Eye (tissue), 1 donor: ENCODE measurements around the gene GNB5.
A peak's percentile ranks its signal among the peaks of the same experiment; 100 is the strongest.

Experiments
- DNase-seq: peaks from one replicate; pipeline ENCODE4 v3.0.0-alpha.2; 2015

Gene GNB5

DNA sequence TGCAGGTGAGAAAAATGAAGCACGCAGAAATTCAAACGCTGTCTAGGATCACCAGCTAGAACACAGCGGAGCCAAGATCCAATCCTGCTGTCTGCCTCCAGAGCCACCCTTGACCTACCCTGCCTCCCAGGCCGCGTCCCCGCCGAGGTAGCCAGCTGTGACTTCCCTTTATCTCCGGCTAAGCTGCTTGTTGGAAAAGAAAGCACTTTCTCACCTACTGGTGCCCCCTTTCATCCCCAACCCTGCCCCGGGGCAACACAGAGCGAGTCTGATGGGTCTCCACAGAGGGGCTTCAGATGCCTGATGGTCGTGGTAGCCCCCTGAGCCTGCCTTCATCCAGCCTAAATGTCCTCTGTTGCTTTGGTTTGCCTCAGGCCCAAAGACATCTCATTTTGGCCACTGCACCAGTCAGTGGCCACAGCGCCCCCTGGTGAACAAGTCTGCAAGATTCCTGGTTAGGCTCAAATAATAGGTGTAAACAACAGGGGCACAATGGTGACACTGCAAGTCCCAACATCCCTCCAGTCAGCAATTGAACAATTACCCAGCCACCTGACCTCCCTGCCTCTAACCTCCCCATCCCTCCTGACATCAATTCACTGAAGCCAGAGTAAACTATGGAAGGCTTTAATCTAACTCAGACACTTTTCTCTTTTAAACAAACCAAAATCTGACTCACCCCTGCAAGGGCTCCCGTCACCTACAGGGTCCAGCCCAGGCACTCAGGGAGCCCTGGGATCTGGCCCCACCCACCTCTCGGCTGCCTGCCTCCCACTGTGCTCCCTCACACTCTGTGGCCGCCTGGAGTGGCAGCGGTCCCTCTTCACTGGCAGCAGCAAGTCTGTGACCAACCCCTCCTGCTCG is 51.4 kb downstream of the GNB5 start:
- peak; percentile 82 for DNase-seq

DNA sequence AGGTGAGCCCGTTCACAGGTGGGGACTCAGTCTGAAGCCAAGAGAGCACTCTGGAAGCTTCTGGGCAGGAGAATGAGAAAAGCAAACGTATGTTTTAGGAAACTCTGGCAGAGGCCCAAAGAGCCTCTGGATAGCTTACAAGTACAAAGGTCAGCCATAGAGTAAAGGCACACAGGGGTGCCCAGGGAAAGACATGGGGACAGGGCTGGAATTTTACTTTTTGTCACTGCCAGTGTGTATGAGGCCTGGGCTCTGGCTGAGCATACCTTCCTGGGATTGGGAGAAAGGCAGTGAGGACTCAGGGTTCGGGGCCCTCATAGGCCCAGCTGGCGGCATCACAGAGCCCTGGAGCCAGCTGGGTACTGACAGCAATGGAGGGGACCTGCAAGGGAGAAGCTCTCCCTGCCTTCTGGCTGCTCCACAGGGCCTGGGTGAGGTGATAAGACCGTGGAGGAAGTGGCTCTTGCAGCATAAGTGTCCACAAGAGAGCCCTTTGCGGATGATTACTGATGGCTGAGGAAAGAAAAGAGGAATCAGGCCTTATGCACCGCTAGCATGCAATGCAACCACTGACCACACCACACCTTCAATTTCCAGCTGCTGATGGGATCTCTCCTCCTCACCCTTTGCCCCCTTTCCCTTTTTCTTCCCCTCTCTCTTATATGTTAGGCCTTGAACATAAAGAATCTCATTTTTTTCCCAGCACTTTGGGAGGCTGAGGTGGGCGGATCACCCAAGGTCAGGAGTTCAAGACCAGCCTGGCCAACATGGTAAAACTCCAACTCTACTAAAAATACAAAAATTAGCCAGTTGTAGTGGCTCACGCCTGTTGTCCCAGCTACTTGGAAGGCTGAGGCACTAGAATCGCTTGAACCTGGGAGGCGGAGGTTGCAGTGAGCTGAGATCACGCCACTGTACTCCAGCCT is 53.5 kb downstream of the GNB5 start:
- DNase-seq = no peak

DNA sequence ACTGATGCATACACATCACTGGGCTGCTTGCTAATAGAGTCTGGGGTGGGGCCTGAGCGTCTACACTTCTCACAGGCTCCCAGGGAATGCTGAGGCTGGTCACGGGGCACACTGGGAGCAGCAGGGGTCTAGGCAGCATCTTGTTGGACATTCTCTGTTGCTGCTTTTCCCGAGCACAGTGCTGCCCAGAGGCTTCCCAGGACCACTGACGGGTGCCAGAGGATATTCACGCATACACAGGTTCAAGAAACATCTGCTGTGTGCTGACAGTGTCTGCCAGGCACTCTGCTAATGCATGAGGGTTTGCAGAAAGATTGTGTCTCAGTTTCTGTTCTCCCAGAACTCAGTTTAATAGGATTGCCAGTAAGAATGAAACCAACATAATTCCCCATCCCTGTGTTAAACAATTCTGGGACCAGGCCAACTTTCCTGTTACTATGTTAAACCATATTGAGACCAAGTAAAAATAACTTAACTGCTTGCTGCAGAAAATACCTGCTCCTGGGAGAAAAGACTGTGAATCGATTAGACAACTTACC is 54.7 kb downstream of the GNB5 start:
- no peak for DNase-seq

DNA sequence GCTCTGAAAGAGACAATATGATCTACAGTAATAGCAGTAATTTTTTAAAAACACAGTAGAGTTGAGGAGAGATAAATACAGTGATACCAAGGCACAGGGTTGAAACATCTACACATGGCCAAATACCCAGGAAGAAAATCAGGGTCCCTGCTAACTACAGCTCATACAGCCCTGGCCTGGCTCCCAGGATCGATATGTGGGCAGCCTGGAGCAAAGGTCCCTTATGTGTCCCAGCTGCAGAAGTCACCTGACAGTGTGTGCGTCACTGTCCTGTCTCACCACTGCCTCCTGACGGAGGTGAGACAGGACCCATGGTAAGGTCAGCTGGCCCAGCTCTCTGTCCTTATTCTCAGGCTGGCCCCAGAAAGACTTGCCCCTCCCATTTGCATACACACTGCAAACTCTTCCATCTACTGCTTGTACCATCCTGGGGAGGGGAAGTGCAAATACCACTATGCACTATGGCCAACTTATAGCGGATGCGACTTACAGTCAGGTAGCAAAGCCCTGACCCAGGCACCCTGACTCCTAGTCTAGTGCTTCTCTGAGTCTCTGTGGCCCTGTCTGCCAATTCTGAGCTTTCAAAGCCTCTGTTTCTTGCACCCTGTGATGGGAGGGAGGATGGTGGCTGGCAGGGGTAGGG is 56.6 kb downstream of the GNB5 start:
- no peak for DNase-seq

DNA sequence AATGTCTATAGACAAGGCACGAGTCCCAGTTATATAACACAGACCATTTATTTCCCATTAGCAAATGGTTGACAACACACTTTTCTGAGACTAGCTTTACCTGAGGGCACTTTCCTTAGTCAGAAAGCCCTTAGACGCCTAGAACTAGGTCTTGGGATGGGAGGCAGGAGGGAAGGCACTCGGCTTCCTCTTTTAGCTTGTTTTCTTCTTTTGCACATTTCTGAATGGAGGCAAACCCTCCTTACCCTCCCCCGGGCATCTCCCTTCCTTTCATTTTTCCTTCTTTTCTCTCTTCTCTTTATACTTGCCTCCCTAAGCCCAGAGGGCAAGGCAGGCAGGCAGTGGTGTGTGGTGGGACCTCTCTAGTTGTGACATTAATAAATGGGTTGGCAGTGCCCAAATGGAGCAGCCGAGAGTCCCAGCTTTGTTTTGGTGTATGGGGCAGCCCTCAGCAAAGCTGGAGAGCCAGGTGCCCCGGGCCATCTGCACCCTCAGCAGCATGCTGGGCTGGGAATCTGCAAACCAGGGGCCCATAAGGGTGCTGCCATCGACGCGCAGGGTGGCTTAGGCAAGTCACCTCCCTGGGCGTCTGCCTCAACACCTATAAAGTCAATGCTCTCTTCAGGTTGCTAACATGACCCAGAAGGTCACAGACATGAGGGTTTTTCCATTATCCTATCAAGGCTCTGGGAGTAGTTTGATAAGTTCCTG is 57.5 kb downstream of the GNB5 start:
- DNase-seq = no peak

DNA sequence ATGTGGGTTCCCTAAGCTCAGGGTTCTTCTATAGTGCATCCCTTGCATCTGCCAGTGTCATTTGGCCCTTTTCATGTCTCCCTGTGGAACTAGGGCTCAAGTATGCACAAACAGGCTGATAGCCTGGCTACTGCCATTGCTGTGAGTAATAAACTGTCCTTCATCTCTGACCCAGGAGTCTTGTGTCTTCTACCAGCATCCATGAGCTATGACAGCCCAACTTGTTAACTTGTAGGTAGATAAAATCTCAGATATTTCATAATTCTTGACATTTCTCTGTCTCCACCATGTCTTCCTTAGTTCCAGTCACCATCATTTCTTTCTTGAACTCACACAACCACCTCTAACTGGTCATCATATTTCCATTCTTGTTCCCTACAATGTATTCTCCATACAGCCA is 59.1 kb downstream of the GNB5 start:
- DNase-seq = no peak

DNA sequence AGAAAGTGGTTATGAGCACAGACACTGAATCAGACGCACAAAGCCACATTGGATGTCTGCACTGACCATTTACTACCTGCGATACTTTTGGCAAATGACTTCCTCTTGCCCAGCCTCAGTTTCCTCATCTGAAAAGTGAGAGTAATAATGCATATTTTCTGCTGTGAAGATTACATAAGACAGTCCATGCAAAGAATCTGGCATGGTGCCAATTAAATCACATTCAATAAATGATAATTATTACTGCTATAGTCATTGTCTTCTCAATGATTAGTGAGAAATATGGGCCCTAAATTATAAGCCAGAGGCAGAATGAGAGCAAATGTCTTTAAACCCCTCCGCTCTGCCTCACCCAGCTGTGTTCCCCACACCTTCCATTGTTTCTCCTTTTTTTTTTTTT is 62.6 kb downstream of the GNB5 start:
- DNase-seq = no peak

DNA sequence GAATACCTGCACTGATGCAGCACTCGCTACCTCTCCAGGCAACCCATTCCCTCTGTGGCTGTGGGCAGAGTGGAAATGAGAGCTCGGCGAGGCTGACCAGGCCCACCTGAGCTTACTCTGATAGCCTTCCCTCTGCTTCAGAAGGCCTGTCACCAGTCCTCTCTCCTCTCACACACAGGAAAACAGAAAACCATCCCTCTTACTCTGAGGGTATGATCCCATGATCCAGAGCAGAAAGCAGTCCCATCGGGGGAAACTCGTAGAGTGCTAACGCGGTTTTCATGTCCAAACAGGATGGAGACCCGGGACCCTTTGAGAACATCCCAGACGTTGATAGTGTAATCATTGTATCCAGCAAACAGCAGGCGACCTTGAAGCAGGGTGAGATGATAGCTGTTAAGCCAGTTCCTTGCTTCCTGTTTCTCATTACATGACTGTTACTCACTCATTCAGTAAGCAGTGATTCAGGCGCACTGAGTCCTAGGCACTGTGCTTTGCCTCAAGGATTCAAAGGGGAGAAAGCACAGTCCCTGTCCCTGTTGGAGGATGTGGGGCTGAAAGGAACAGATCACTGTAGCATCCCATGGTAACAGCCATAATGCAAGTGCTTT is 66.8 kb downstream of the GNB5 start:
- DNase-seq = no peak

DNA sequence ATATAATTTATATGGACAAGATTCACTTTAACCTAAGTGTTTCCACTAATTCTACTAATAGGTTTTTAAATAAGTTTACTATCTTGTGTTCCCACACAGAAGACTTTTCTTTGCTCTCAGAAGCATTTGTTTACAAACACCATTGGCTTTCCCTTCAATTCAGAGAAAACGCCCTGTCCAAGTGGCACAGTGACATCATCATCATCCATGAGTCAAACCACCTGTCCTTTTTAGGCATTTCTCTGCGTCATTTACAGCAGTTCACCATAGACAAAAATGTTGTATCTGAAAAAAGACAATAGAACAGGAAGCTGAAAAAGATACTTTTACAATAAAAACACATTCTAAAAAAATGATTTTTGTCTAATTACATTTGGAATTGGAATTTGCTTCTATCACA is 69.3 kb downstream of the GNB5 start:
- no peak for DNase-seq

DNA sequence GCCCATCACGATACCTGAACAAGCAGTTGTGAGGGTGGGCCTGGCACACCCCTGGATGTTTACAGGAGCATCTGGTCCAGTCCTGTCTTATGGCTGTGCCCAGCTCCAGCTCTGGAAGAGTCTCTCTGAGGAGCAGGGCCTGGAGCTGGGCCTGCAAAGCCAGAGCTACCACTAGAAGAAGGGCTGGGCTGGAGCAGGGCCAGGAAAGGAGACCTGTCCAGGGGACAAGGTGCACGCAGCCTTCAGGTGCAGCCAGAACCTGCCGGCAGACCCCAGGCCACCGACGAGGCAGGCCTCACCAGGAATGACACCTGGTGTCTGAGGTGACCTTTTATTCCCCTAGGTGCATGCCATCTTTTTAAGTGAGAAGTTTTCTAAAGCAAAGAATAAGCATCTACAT is 70.2 kb downstream of the GNB5 start:
- no peak for DNase-seq

DNA sequence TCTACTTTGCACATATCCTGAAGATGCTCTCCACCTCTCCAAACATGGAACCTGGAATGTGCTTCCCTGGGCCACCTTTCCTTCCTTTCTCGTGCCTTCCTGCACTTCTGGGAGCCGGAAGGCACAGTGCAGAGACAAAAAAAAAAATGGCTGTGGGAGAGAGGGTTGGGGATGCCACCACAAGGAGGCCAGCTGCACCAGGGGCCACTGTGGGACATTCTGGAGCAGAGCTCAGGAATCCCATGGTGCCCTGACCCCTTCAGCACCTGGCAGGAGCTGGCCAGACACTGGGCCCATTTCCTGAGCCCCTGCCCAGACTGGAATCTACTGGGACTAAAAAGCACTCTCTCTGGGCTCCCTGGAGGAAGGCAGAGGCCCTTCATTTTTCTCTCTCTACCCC is 70.7 kb downstream of the GNB5 start:
- no peak for DNase-seq

DNA sequence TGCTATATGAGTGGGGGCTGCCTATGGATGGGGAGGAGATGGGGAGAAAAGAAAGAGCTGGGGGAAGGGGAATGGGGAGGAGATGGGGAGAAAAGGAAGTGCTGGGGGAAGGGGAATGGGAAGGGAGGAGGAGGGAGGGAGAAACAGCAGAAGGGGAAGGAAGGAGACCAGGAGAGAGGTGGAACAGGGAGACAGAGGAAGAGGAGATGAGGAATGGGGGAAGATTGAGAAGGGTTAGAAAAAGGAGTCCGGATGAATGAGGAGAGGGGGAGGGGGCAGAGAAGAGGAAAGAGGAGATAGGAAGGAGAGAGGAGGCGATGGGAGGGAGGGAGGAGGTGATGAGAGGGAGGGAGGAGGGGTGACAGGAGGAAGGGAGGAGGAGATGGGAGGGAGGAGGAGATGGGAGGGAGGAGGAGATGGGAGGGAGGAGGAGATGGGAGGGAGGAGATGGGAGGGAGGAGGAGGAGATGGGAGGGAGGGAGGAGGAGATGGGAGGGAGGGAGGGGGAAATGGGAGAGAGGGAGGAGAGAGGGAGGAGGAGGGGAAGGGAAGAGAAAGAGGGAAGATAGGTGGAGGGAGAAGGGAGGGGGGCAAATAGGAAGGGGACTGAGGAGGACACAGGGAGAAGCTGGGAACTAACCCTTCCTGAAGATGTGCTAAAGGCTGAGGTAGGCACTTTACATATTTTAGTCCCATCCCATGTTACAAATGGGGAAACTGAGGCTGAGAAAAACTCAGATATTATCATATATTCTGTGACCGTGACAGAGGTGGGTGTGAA is 72.0 kb downstream of the GNB5 start:
- no peak for DNase-seq

DNA sequence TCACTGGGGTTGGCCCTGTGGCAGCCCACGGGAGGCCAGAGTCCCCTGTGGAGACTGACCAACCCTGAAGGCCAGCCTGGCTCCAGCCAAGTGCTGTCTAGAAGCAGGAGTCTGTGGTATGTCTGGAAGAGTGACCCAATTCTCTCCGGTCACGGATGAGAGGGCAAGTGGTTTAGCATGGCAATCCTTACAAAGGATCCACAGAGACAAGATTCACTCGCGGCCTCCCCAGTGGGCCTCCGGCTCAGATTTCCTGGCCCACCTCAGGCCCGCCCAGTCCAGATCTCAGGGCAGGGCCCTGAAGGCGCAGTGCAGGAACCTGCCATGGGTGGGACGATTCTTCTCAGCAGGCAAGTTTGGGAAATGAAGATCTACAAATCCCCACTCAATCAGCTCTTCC is 73.6 kb downstream of the GNB5 start:
- DNase-seq = peak; percentile 7

DNA sequence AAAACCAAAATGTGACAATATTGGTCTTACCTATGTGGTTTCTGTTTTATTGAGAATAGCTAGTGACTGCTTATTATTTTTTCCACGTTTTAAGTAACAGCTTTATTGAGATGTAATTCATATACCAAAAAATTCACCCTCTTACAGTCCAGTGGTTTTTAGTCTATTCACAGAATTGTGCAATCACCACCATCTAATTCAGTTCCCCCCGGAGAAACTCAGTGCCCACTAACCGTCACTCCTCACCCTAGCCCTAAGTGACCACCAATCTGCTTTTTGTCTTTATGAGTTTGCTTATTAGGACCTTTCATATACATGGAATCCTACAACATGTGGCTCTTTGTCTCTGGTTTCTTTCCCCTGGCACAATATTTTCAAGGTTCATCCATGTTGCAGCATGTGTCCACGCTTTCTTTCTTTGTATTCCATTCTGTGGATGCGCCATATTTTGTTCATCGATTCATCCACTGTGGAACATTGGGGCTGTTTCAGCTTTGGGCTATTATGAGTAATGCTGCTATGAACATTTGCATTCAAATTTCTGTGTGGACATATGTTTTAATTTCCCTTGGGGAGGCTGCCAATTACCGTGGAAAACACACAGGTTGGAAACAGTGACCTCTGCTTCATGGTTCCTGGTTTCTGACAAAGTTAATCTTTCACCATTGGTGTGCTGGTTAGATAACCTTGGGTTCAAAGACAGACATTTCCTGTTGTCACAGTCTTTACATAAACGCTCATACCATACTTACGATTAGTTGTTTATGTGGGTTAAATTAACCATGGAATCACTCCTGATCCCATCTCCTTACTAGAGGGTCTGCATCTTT is 75.4 kb downstream of the GNB5 start:
- DNase-seq = peak; percentile 26

DNA sequence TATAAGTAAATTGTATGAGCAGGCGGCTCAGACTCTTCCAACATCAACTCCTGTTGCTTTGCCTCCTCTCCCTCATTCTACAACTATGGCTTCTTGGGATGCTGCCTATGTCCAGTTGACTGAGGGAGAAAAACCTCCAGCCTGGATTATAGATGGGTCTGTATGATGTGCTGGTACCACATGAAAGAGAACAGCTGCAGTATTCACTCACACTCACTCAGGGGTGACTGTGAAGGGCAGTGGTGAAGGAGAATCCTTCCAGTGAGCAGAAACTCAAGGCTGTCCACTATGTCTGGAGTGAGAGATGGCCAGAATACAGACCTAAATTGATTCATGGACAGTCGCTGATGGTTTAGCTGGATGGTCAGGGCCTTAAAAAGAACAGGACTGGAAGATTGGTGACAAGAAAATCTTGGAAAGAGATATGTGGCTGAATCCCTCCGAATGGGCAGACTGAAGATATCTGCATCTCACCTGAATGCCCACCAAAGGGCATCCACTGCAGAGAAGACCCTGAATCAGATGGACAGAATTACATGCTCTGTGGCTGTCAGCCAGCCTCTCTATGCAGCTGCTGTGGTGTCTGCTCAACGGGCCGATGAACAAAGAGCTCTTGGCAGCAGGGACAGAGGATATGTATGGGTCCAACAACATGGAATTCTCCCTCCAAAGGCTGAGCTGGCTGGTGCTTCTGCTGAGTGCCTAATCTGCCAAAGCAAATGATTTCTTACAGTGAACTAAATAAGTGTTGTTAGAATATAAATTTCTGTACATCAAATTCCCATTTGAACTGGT is 76.7 kb downstream of the GNB5 start:
- peak; percentile 36 for DNase-seq

DNA sequence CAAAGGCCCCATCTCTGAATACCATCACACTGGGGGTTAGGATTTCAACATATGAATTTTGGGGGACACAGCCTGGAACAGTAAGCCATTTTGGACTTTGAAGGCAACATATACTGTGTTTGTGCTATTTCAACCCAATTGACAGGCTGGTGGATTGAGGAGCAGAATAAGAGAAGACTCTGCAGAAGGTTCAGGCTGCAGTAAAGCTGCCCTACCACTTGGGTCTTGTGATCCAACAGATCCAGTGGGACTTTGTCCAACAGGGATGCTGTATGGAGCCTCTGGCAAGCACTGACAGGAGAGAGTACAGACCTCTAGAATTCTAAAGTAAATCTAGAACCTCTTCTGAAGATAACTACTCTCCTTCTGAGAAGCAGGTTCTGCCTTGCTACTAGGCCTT is 77.5 kb downstream of the GNB5 start:
- no peak for DNase-seq

DNA sequence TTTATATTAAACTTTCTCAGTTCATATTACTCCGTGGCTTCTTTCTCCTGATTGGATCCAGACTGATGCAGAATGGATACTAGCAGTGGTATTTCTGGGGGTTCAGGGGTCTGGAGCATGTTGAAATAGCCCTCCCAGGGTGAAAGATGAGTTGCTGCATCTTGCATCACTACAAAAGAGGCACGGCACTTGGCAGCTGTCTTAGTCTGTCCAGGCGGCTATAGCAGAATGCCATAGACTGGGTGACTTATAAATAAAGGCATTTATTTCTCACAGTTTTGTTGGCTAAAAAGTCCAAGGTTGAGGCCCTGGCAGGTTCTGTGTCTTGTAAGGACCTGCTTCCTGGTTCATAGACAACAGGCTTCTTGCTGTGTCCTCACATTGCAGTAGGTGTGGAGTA is 78.0 kb downstream of the GNB5 start:
- DNase-seq = no peak

DNA sequence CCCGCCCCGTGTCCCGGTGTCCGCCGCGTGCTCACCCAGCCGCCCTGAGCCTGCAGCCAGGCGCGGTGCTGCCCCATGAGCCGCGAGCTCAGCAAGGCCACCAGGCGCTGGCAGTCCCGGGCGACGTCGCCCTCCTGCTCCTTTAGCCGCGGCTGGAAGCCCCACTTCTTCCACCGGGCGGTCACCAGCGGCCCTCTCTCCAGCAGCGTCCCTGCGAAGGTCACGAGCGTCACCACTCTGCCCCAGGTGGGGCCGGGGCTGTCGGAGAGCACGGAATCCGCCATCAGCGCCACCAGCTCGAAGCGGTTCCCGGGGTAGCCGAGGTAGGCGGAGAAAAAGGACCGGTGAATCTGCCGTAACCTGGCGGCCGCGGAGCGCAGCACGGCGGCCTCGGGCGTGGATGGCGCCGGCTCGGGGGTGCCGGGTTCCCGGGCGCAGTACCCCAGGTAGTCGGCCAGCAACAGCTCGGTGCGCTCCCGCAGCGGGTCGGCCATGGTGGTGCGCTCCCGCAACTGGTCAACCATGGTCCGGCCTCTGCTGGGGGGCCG is 78.9 kb downstream of the GNB5 start:
- DNase-seq = peak; percentile 71
